H1 (cell line): ENCODE results near the gene ADGRB3.

Experiments used
- CBX5 ChIP-seq: fragments of 300-800, 300-1000 bp; sonication (generic); IDR thresholded peaks from 2 replicates; pipeline ENCODE4 v1.7.1; 2016; ENCODE audit warnings: antibody characterized with exemption, low read length, low read depth
- EP300 ChIP-seq, 2 experiments: IDR thresholded peaks; 1 replicate in 1 of 2; 2 replicates in 1 of 2; pipeline ENCODE4 v1.6.1; 2011 to 2012; ENCODE audit warnings: low read depth in 2 of 2, low read length in 2 of 2, mild to moderate bottlenecking in 2 of 2, borderline replicate concordance in 1 of 2, inconsistent platforms in 1 of 2, moderate library complexity in 1 of 2
- KDM1A ChIP-seq: fragments of 200-600, 300-600 bp; sonication (generic); IDR thresholded peaks from 2 replicates; pipeline ENCODE4 v1.7.1; 2016; ENCODE audit warnings: mild to moderate bottlenecking, low read length, borderline replicate concordance
- POLR2A ChIP-seq, 2 experiments: IDR thresholded peaks; 1 replicate in 1 of 2; 2 replicates in 1 of 2; pipeline ENCODE4 v1.6.1; 2011; ENCODE audit warnings: low read depth in 2 of 2, low read length in 2 of 2, mild to moderate bottlenecking in 2 of 2; ENCODE audit errors: control extremely low read depth in 1 of 2
- POLR2AphosphoS5 ChIP-seq: IDR thresholded peaks from 2 replicates; pipeline ENCODE4 v1.6.1; 2011; ENCODE audit warnings: low read depth, low read length
- RAD21 ChIP-seq, 2 experiments: IDR thresholded peaks in 1 of 2; conservative IDR thresholded peaks in 1 of 2; 2 replicates each; pipeline ENCODE4 v1.6.1; 2011; ENCODE audit warnings: low read depth in 2 of 2, low read length in 2 of 2, improper control_type of control experiment in 1 of 2, inconsistent platforms in 1 of 2, mild to moderate bottlenecking in 1 of 2, moderate library complexity in 1 of 2
- RFX5 ChIP-seq: IDR thresholded peaks from 2 replicates; pipeline ENCODE4 v1.6.1; 2011; ENCODE audit warnings: low read depth, low read length, improper control_type of control experiment, borderline replicate concordance
- SIN3A ChIP-seq, 2 experiments: IDR thresholded peaks in 1 of 2; conservative IDR thresholded peaks in 1 of 2; 2 replicates each; pipeline ENCODE4 v1.6.1; 2011 to 2012; ENCODE audit warnings: low read length in 2 of 2, improper control_type of control experiment in 1 of 2, low read depth in 1 of 2, mild to moderate bottlenecking in 1 of 2
- SIX5 ChIP-seq: IDR thresholded peaks from 2 replicates; pipeline ENCODE4 v1.6.1; 2011; ENCODE audit warnings: mild to moderate bottlenecking, low read depth, low read length
- SP1 ChIP-seq: IDR thresholded peaks from 2 replicates; pipeline ENCODE4 v1.6.1; 2011; ENCODE audit warnings: low read depth, low read length
- SP2 ChIP-seq: IDR thresholded peaks from 2 replicates; pipeline ENCODE4 v1.6.1; 2012; ENCODE audit warnings: mild to moderate bottlenecking, low read length, inconsistent platforms
- TF ChIP-seq, protein P1 (sequence below), 3 experiments: IDR thresholded peaks; 1 replicate in 2 of 3; 2 replicates in 1 of 3; pipeline versions ENCODE4 v1.5.1 to v1.6.1; 2011; ENCODE audit warnings: low read length in 3 of 3, mild to moderate bottlenecking in 3 of 3, inconsistent platforms in 2 of 3, low read depth in 1 of 3, moderate library complexity in 1 of 3; ENCODE audit not compliant: insufficient read depth in 1 of 3; ENCODE audit errors: control extremely low read depth in 1 of 3
- TF ChIP-seq, protein P2 (sequence below): IDR thresholded peaks from 2 replicates; pipeline ENCODE4 v1.6.1; 2012; ENCODE audit warnings: inconsistent platforms

DNA sequence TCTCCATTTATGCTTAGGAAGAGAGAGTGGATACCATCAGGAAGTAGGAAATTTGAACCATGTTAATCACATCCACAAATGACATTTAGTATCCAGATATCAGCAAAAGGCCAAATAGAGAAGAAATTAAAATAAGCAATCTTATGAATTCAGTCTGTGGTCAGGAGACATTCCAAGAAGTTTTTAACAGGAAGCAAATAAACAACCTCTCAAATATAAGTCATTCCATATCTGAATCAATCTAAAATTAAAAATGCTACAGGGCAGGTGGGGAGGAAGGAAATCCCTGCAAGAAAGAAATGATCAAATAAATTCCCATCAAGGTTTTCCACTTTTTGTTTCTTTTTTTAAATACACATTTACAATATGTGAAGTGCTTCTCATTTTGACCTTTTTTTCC, 641.1 kb downstream of the ADGRB3 start:
- TF ChIP-seq POLR2A (IDR thresholded peaks at IDR 0.05; ENCODE audit: control extremely low read depth in 1 of 2, low read depth in 2 of 2, low read length in 2 of 2) (no peak), RAD21 (IDR thresholded peaks at IDR 0.05 in 1 of 2, conservative IDR thresholded peaks at IDR 0.05 in 1 of 2; ENCODE audit: low read depth in 2 of 2, low read length in 2 of 2) (no peak), SIX5 (no peak), EP300 (IDR thresholded peaks at IDR 0.05; ENCODE audit: borderline replicate concordance in 1 of 2, low read depth in 2 of 2, low read length in 2 of 2) (no peak), KDM1A (no peak), POLR2AphosphoS5 (no peak), SIN3A (conservative IDR thresholded peaks at IDR 0.05 in 1 of 2, IDR thresholded peaks at IDR 0.05 in 1 of 2; ENCODE audit: low read depth in 1 of 2, low read length in 2 of 2) (no peak), SP1 (no peak), CBX5 (no peak), RFX5 (no peak), SP2 (no peak)
- TF ChIP-seq, protein P1, sequence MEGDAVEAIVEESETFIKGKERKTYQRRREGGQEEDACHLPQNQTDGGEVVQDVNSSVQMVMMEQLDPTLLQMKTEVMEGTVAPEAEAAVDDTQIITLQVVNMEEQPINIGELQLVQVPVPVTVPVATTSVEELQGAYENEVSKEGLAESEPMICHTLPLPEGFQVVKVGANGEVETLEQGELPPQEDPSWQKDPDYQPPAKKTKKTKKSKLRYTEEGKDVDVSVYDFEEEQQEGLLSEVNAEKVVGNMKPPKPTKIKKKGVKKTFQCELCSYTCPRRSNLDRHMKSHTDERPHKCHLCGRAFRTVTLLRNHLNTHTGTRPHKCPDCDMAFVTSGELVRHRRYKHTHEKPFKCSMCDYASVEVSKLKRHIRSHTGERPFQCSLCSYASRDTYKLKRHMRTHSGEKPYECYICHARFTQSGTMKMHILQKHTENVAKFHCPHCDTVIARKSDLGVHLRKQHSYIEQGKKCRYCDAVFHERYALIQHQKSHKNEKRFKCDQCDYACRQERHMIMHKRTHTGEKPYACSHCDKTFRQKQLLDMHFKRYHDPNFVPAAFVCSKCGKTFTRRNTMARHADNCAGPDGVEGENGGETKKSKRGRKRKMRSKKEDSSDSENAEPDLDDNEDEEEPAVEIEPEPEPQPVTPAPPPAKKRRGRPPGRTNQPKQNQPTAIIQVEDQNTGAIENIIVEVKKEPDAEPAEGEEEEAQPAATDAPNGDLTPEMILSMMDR (IDR thresholded peaks at IDR 0.05; ENCODE audit: control extremely low read depth in 1 of 3, insufficient read depth in 1 of 3, low read depth in 1 of 3, low read length in 3 of 3): no peak
- TF ChIP-seq, protein P2, sequence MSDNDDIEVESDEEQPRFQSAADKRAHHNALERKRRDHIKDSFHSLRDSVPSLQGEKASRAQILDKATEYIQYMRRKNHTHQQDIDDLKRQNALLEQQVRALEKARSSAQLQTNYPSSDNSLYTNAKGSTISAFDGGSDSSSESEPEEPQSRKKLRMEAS: no peak
